Activated CD4-positive, alpha-beta T cell treated with anti-CD3 and anti-CD28 coated beads for 1 hour (primary cell): ENCODE data around the gene INKA2.

Experiments used
- DNase-seq: peaks from one replicate; pipeline ENCODE4 v3.0.0-alpha.2; 2020

The INKA2 gene

GRCh38 chr1:111695801-111696200 lies 43.4 kb downstream of the INKA2 start:
- DNase-seq, result no peak

DNA sequence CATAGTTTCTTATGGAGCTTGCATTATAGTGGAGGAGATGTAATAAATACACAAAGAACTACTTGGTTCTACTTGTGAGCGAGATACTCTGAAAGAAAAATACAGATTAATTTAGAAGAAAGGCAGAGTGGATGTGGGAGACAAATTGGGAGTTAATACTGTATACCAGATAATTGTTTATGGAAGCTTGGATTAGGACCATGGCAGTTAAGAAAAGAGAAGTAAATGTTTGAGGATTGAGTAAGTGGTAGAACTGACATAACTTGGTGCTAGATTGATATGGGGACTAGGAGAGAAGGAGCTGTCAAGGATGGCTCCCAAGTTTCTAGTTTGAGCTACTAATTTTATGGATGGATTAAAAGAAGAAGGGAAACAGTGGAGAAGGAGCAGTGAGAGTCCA lies 47.3 kb downstream of the INKA2 start:
- no peak for DNase-seq

DNA sequence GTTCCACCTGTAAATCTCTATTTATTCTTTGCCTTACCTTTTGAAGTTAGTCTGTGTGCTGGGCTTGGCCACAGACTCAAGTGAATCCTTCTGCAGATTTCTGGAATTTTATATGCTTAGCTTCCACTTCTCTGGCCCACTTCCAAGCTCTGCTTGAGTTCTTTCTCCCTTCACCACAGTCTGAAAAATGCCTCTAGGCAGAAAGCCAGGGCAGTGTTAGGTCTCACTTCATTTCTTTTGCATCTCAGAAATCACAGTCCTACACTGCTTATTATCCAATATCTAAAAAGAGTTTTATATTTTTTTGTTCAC lies 48.9 kb downstream of the INKA2 start:
- no peak for DNase-seq
